ENCODE results near the gene PECR.

GRCh38 chr2:216004697-216005283 lies 76.8 kb downstream of the PECR start:
- TF ChIP-seq TAF1 (conservative IDR thresholded peaks at IDR 0.05) (no peak), RAD21 (IDR thresholded peaks at IDR 0.05) (no peak), CTCF (IDR thresholded peaks at IDR 0.05; ENCODE audit: low read depth, low read length, missing input control) (no peak), JUND (IDR thresholded peaks at IDR 0.05) (no peak), MAX (IDR thresholded peaks at IDR 0.05) (no peak), SP1 (IDR thresholded peaks at IDR 0.05) (no peak), FOXA2 (IDR thresholded peaks at IDR 0.05) (no peak), ATF3 (IDR thresholded peaks at IDR 0.05) (no peak)

Measured in liver (tissue), 3 donors.